K562 (cell line): ENCODE data around the gene DSC1. TPM values are rescaled to one million over a fixed set of nuclear protein-coding genes. Genes with fewer than 3 reads are reported as not detected.
A peak's percentile ranks its signal among the peaks of the same experiment; 100 is the strongest.

Experiments used
- ATAC-seq: fragments of 200-7000 bp; cut with Tn5 transposase; 3 replicates; pipeline ENCODE4 v1.9.1; 2020; ENCODE audit warnings: moderate library complexity
- BruUV-seq: library from RNA; stranded (reverse); fragments of 400-500 nt; replicated peaks from 2 replicates; lab custom pipeline; 2021; lab: Mats Ljungman, UMichigan
- CTCF ChIA-PET: fragments of 300-600 bp; formaldehyde crosslinking; extraction: SDS; loops from one replicate; lab custom pipeline; 2021; ENCODE audit warnings: low intra/inter-chr PET ratio; lab: Yijun Ruan, JAX
- POLR2A ChIA-PET: fragments of 300-600, 350-650 bp; sonication (Branson Sonifier 250); formaldehyde crosslinking; extraction: SDS; loops from one replicate; lab custom pipeline; 2021; ENCODE audit warnings: antibody characterized with exemption, inconsistent platforms; lab: Yijun Ruan, JAX
- DNase-seq, 4 experiments: peaks; one replicate each; pipeline versions ENCODE4 v3.0.0 to v3.0.0-alpha.2; 2011 to 2018; ENCODE audit warnings: low spot score in 3 of 4, mixed read lengths in 3 of 4; ENCODE audit errors: extremely low read depth in 1 of 4
- FAIRE-seq: peaks from 2 replicates; lab custom pipeline; 2011; peaks lifted over from hg19 to GRCh38; lab: Jason Lieb, UNC
- H2AFZ ChIP-seq: 2 replicates; pipeline ENCODE4 v1.6.0; 2011; ENCODE audit warnings: low read depth, low read length, control low read depth, inconsistent platforms
- H3K27ac ChIP-seq: fragments of 200-600 bp; 3 replicates; pipeline ENCODE4 v1.8.0; 2011; ENCODE audit warnings: low read depth, mild to moderate bottlenecking, control low read depth, inconsistent platforms, low read length, moderate library complexity, mixed read lengths; ENCODE audit errors: extremely low read depth
- H3K27me3 ChIP-seq, 2 experiments: fragments of 300-600 bp in 1 of 2; 2 replicates in 1 of 2; 3 replicates in 1 of 2; pipeline versions ENCODE4 v1.6.0 to v1.8.0; 2011; ENCODE audit warnings: inconsistent platforms in 2 of 2, low read length in 2 of 2, mild to moderate bottlenecking in 1 of 2, mixed read lengths in 1 of 2, moderate library complexity in 1 of 2; ENCODE audit not compliant: control insufficient read depth in 2 of 2, insufficient read depth in 2 of 2
- H3K36me3 ChIP-seq: fragments of 300-600 bp; 3 replicates; pipeline ENCODE4 v1.8.0; 2011; ENCODE audit warnings: mild to moderate bottlenecking, low read length, inconsistent platforms; ENCODE audit not compliant: control insufficient read depth, insufficient read depth
- H3K4me1 ChIP-seq, 2 experiments: fragments of 200-600 bp in 1 of 2; replicated peaks in 1 of 2; 2 replicates in 1 of 2; 3 replicates in 1 of 2; pipeline versions ENCODE4 v1.5.1 to v1.8.0; 2011; ENCODE audit warnings: inconsistent platforms in 2 of 2, low read length in 2 of 2, mild to moderate bottlenecking in 1 of 2, mixed read lengths in 1 of 2, moderate library complexity in 1 of 2; ENCODE audit not compliant: control insufficient read depth in 2 of 2, insufficient read depth in 2 of 2
- H3K4me2 ChIP-seq: 2 replicates; pipeline ENCODE4 v1.6.1; 2011; ENCODE audit warnings: low read length, control low read depth, inconsistent platforms, mixed read lengths; ENCODE audit not compliant: insufficient read depth
- H3K4me3 ChIP-seq: fragments of 200-600 bp; sonication (generic), shearing (Covaris generic); 2 replicates; pipeline ENCODE4 v1.5.1; 2016; ENCODE audit warnings: control low read depth, inconsistent platforms
- H3K79me2 ChIP-seq: fragments of 200-600 bp; 3 replicates; pipeline ENCODE4 v1.8.0; 2011; ENCODE audit warnings: low read length, inconsistent platforms; ENCODE audit not compliant: control insufficient read depth, insufficient read depth
- H3K9ac ChIP-seq, 2 experiments: 2 replicates each; pipeline versions ENCODE4 v1.6.0 to v1.6.1; 2011; ENCODE audit warnings: low read depth in 2 of 2, low read length in 2 of 2, control low read depth in 1 of 2, inconsistent platforms in 1 of 2, mild to moderate bottlenecking in 1 of 2, mixed read lengths in 1 of 2; ENCODE audit not compliant: insufficient read depth in 1 of 2
- H3K9me1 ChIP-seq: one replicate; pipeline ENCODE4 v1.6.0; 2011; ENCODE audit warnings: inconsistent platforms, mild to moderate bottlenecking, low read length, moderate library complexity; ENCODE audit not compliant: control insufficient read depth, insufficient read depth
- H3K9me3 ChIP-seq: replicated peaks from 2 replicates; pipeline ENCODE4 v1.5.1; 2011; ENCODE audit warnings: low read depth, low read length, inconsistent platforms; ENCODE audit not compliant: control insufficient read depth, insufficient read depth
- H4K20me1 ChIP-seq: replicated peaks from 2 replicates; pipeline ENCODE4 v1.6.1; 2011; ENCODE audit warnings: low read length, inconsistent platforms, mixed read lengths; ENCODE audit not compliant: control insufficient read depth, insufficient read depth
- C11orf30 ChIP-seq: fragments of 450-650 bp; IDR thresholded peaks from 2 replicates; pipeline ENCODE4 v1.6.1; 2016; ENCODE audit warnings: low read depth, mild to moderate bottlenecking
- CGGBP1 ChIP-seq: fragments of 250-450 bp; sonication (Bioruptor Pico); IDR thresholded peaks from 2 replicates; pipeline ENCODE4 v1.9.0; 2021; ENCODE audit warnings: mild to moderate bottlenecking
- CHD1 ChIP-seq: fragments of 200-600 bp; sonication (generic); IDR thresholded peaks from one replicate; pipeline ENCODE4 v1.6.1; 2012; ENCODE audit warnings: mild to moderate bottlenecking, moderate library complexity, low read length, inconsistent platforms
- FOSL1 ChIP-seq: fragments of 200-800 bp; sonication (Bioruptor generic); conservative IDR thresholded peaks from 2 replicates; pipeline ENCODE4 v1.6.1; 2016; ENCODE audit warnings: missing genetic modification characterization, missing compliant biosample characterization
- FOXJ2 ChIP-seq: fragments of 200-800 bp; sonication (Bioruptor generic); IDR thresholded peaks from 2 replicates; pipeline ENCODE4 v1.6.1; 2016; ENCODE audit warnings: missing genetic modification characterization, missing compliant biosample characterization
- GTF2E2 ChIP-seq: fragments of 200-800 bp; sonication (Bioruptor generic); IDR thresholded peaks from 2 replicates; pipeline ENCODE4 v1.6.1; 2016; ENCODE audit warnings: missing genetic modification characterization, missing compliant biosample characterization
- HMBOX1 ChIP-seq: sonication (generic); IDR thresholded peaks from 2 replicates; pipeline ENCODE4 v1.6.1; 2016
- HOMEZ ChIP-seq: fragments of 250-450 bp; sonication (Bioruptor Pico); IDR thresholded peaks from 2 replicates; pipeline ENCODE4 v1.4.0; 2020; ENCODE audit warnings: mild to moderate bottlenecking, moderate library complexity
- HOXB6 ChIP-seq: fragments of 250-450 bp; sonication (Bioruptor Pico); IDR thresholded peaks from 2 replicates; pipeline ENCODE4 v1.5.1; 2022; ENCODE audit warnings: mild to moderate bottlenecking, borderline replicate concordance
- MED1 ChIP-seq: sonication (generic); formaldehyde crosslinking; IDR thresholded peaks from 2 replicates; pipeline ENCODE4 v1.8.1; 2023; ENCODE audit warnings: missing genetic modification reagents, borderline replicate concordance
- MXI1 ChIP-seq: IDR thresholded peaks from 2 replicates; pipeline ENCODE4 v1.6.1; 2011; ENCODE audit warnings: low read depth, mild to moderate bottlenecking, improper control_type of control experiment, low read length
- NFATC3 ChIP-seq: fragments of 450-650 bp; IDR thresholded peaks from 2 replicates; pipeline ENCODE4 v1.6.1; 2017; ENCODE audit warnings: mild to moderate bottlenecking
- RBFOX2 ChIP-seq: fragments of 200-400 bp; formaldehyde crosslinking; IDR thresholded peaks from 2 replicates; pipeline ENCODE4 v1.6.1; 2017; ENCODE audit warnings: low read depth, mild to moderate bottlenecking, low read length, moderate library complexity
- TEAD4 ChIP-seq, 2 experiments: sonication (generic) in 1 of 2; formaldehyde crosslinking in 1 of 2; IDR thresholded peaks; 2 replicates each; pipeline versions ENCODE4 v1.6.1 to v1.8.0; 2012 to 2022; ENCODE audit warnings: borderline replicate concordance in 1 of 2, inconsistent platforms in 1 of 2, low read length in 1 of 2, mild to moderate bottlenecking in 1 of 2, missing genetic modification reagents in 1 of 2
- ZBTB2 ChIP-seq: fragments of 450-650 bp; IDR thresholded peaks from 2 replicates; pipeline ENCODE4 v1.6.1; 2016; ENCODE audit warnings: antibody characterized with exemption
- ZNF121 ChIP-seq: sonication (generic); formaldehyde crosslinking; conservative IDR thresholded peaks from 2 replicates; pipeline ENCODE4 v1.8.0; 2022; ENCODE audit warnings: missing genetic modification reagents
- ZNF174 ChIP-seq: fragments of 250-450 bp; sonication (Bioruptor Pico); IDR thresholded peaks from 2 replicates; pipeline ENCODE4 v1.4.0; 2020; ENCODE audit warnings: mild to moderate bottlenecking
- ZNF24 ChIP-seq: fragments of 450-650 bp; IDR thresholded peaks from 2 replicates; pipeline ENCODE4 v1.6.1; 2016
- ZNF79 ChIP-seq: fragments of 250-450 bp; sonication (Bioruptor Pico); IDR thresholded peaks from 2 replicates; pipeline ENCODE4 v1.4.0; 2020; ENCODE audit warnings: low read depth, mild to moderate bottlenecking, moderate library complexity
- in situ Hi-C: fragments of 300-500 bp; cut with MboI; formaldehyde crosslinking; loops from 4 replicates; pipeline ENCODE4 v1.15.0; 2018; ENCODE audit warnings: inconsistent platforms, mixed read lengths
- intact Hi-C: fragments of 100-400 bp; cut with micrococcal nuclease; formaldehyde crosslinking; loops from 2 replicates; pipeline ENCODE4 v1.14.2; 2022
- polyA plus RNA-seq, 8 experiments: library from polyadenylated mRNA; depleted of rRNA in 4 of 8; stranded (reverse) in 5 of 8; unstranded in 3 of 8; fragments of >200 nt; fragmentation: Nextera tagmentation in 2 of 8; fragmentation: Illumina TruSeq in 1 of 8; extraction: Ambion mirVana in 2 of 8; extraction: Trizol in 1 of 8; gene quantifications; 2 replicates each; pipeline versions ENCODE4 v1.2.1 to v1.2.3, GENCODE V29; 2011 to 2014; ENCODE audit warnings: inconsistent platforms in 1 of 8, missing spikeins in 1 of 8
- total RNA-seq, 7 experiments: library from RNA; depleted of rRNA in 6 of 7; stranded (reverse); fragments of >200 nt in 6 of 7; fragmentation: Illumina TruSeq in 2 of 7; extraction: Trizol in 2 of 7; gene quantifications; 2 replicates each; pipeline versions ENCODE4 v1.2.1 to v1.2.3, GENCODE V29; 2011 to 2021; ENCODE audit warnings: low replicate concordance in 1 of 7

The DSC1 gene
- total and polyA plus RNA-seq, 9 of the 15 experiments (the other 6 are each of a cell fraction or from before 2014, with no cell fraction given) = 0.04 to 0.07 (median 0.05) TPM; not detected in 4

- TF ChIP-seq FOXJ2 (tag) (no peak), GTF2E2 (tag) (no peak), ZNF121 (no peak), RBFOX2 (no peak), HOXB6 (no peak), TEAD4 (IDR thresholded peaks at IDR 0.05; ENCODE audit: low read length) (peak; percentile 49; the same call in 1 of the 2 replicates), TEAD4 (CRISPR knock-in tag; IDR thresholded peaks at IDR 0.05; ENCODE audit: borderline replicate concordance) (no peak), FOSL1 (tag) (peak; percentile 72)
Observed at GRCh38 chr18:31195063-31195462, 32.4 kb upstream of the DSC1 start (continued).

GRCh38 chr18:31192086-31192776 is 29.6 kb upstream of the DSC1 start:
- no TSS peak for BruUV-seq
- intact Hi-C loops = no loop called here
- no peaks in the 10 kb centered on the region for H3K27me3 ChIP-seq
- H3K36me3 ChIP-seq = no peaks in the 10 kb centered on the region
- no peaks in the 10 kb centered on the region for H3K9me3 ChIP-seq
- POLR2A ChIA-PET = no interaction called here
- H3K4me1 ChIP-seq = no peaks in the 10 kb centered on the region; a peak in 1 of 5 replicates
- CTCF ChIA-PET = no interaction called here
- no peaks in the 10 kb centered on the region for H3K9me1 ChIP-seq
- H2AFZ ChIP-seq = no peak overlapping the region
- no peak overlapping the region for H3K4me2 ChIP-seq
- no peaks in the 10 kb centered on the region for H3K79me2 ChIP-seq
- ATAC-seq = no peak
- H4K20me1 ChIP-seq = no peaks in the 10 kb centered on the region
- H3K27ac ChIP-seq = no peak overlapping the region
- in situ Hi-C loops = no loop called here
- no peak for DNase-seq
- no peak overlapping the region for H3K9ac ChIP-seq
- no peak overlapping the region for H3K4me3 ChIP-seq
- no peak for FAIRE-seq
- TF ChIP-seq MED1 (CRISPR knock-in tag) (no peak), ZBTB2 (no peak), NFATC3 (no peak), ZNF24 (no peak), CHD1 (no peak), HMBOX1 (no peak), C11orf30 (no peak), MXI1 (no peak), HOMEZ (no peak), CGGBP1 (CRISPR knock-in tag) (no peak), ZNF79 (CRISPR knock-in tag) (no peak), ZNF174 (CRISPR knock-in tag) (no peak)
